GM20431 (cell line): ENCODE measurements around the gene PLCB4.

Source experiments
- in situ Hi-C: fragments of 300-500 bp; cut with MseI, MboI; formaldehyde crosslinking; loops from one replicate; pipeline ENCODE4 v1.15.0; 2020; ENCODE audit warnings: low sequenced_read_pairs; ENCODE audit not compliant: unreplicated experiment

The PLCB4 gene

GRCh38 chr20:9054176-9054575, 14.7 kb upstream of the PLCB4 start:
- in situ Hi-C loops: no loop called here

GRCh38 chr20:9059931-9060330, 9.0 kb upstream of the PLCB4 start:
- in situ Hi-C loops: no loop called here

DNA sequence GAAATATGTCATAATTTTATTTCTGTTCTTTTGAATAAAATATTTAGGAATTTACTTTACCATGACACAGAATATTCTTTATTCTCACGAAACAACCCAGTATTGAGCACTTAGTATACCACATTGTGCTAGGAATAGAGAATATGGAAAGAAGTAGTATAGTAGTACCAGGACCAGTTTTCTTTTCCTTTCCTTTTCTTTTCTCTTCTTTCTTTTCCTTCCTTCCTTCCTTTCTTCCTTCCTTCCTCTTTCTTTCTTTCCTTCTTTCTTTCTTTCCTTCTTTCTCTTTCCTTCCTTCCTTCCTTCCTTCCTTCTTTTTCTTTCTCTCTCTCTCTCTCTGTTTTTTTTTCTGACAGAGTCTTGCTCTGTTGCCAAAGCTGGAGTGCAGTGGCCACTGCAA, 7.5 kb upstream of the PLCB4 start:
- in situ Hi-C loops: no loop called here

- in situ Hi-C loops: no loop called here
These were observed 6.8 kb upstream of the PLCB4 start for GRCh38 chr20:9062066-9062465.

- in situ Hi-C loops: no loop called here
These were observed 2.7 kb upstream of the PLCB4 start for GRCh38 chr20:9066191-9066590.

- in situ Hi-C loops: no loop called here
These were observed 570 bp upstream of the PLCB4 start for GRCh38 chr20:9068233-9068801.

- in situ Hi-C loops: no loop called here
These were observed 1.4 kb downstream of the PLCB4 start for GRCh38 chr20:9070304-9070703.

GRCh38 chr20:9071976-9072726, 3.3 kb downstream of the PLCB4 start:
- in situ Hi-C loops: no loop called here

DNA sequence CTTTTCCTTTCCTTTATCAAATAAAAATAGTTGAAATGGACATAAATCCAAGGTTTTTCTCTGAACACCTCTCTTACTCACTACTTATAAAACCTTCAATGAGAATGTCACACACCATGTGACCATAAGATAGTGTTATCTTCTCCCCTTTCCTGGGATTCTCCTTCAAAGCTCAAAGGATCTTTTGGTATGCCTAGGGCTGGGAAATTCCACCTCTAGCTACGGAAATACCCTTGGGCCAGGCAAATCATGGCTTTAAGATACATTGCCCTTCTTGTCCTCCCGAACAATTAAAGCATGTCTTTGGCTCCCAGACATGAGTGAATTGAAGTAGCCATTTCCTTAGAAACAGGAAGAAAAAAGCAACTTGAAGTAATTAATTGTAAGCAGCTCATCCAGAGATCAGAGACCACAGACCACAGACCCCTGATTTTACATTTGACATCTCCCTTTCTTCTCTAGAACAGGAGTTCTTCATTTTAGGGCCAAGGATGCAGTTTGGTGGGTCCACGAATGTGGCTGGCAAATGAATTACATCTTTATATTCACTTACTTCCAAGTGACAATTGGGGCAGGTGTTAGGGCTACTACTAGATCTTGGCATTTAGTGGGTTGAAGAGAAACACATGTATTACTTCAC, 4.1 kb downstream of the PLCB4 start:
- in situ Hi-C loops: no loop called here

GRCh38 chr20:9075264-9076095, 6.6 kb downstream of the PLCB4 start:
- in situ Hi-C loops: no loop called here

DNA sequence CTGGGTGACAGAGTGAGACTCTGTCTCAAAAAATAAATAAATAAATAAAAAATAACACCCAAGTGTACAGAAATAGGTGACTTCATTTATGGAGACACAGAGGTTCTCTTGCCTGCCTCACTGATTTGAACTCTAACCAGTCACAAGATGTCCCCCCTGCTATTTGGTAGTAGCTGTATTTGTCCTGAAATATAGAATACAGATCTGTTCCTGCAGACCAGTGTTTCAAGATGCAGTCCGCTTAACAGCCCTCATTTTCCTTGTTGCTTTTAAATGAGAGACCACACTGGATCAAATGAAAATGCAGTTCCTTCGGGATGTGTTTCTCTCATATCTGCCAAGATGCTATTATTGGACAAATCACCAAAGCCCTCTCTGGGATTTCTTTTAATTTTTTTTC, 7.6 kb downstream of the PLCB4 start:
- in situ Hi-C loops: no loop called here

DNA sequence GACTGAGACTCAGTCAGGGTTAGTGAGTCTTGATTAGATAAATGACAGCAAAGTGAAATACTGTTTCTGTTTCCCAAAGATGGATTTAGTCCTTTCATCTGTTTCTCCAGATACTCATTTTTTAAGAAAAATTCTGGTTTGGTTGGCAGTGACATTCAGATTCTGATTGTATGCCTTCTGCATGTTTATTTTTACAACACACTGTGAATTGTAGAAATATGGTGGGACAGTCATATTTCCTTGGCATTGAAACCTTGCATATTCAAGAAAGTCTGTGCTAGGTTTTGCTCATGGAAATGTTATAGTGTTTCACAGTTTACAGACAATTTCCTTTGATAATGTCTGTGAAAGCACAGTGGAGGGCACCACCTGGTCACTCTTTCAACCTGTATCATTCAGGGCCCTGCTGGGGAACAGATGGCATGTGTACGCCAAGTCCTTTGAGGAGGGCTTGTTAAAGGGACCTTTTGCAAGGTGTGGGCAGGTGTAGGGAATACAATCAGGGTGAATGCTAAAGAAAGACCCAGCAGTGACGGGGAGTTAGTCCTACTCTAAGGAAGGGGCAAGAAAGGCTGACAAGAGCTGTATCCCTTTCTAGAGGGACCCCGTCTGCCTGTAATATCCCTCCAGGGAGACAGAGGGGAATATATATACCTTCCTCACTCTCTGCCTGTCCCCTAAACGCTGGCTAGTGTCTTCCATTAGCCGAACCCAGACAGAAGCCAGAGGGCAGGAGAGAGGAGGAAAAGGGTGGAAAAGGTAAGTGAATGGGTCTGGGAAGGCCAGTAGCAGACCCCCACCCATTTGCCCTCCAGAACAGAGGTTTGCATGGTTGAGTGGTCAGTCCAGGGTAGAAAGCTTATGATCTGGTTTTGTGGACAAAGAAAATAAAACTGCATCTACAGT, 10.2 kb downstream of the PLCB4 start:
- in situ Hi-C loops: no loop called here

DNA sequence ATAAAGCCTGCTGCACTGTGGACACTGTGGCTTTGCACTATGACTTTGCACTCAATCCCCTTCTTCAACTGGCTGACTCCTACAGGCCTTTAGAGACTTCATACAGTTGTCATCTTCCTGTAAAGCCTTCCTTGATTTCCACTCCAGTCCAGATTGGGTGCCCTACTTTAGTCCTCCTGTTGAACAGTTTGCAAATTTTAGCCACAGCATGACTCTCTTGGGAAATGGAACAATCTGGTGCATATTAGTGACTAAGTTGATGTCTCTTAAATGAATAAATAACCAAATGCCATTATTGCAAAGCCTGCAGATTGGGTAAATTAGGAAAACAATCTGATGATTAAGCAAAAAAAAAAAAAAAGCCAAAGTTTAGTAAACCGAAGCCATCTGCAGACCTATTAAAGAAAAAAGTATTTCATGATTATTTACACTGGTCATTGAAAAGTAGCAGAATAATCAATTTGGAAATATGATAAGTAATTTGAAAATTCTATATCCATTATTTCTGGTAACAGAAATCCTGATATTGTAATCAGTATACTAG, 12.6 kb downstream of the PLCB4 start:
- in situ Hi-C loops: no loop called here

GRCh38 chr20:9082741-9083140, 13.9 kb downstream of the PLCB4 start:
- in situ Hi-C loops: no loop called here

DNA sequence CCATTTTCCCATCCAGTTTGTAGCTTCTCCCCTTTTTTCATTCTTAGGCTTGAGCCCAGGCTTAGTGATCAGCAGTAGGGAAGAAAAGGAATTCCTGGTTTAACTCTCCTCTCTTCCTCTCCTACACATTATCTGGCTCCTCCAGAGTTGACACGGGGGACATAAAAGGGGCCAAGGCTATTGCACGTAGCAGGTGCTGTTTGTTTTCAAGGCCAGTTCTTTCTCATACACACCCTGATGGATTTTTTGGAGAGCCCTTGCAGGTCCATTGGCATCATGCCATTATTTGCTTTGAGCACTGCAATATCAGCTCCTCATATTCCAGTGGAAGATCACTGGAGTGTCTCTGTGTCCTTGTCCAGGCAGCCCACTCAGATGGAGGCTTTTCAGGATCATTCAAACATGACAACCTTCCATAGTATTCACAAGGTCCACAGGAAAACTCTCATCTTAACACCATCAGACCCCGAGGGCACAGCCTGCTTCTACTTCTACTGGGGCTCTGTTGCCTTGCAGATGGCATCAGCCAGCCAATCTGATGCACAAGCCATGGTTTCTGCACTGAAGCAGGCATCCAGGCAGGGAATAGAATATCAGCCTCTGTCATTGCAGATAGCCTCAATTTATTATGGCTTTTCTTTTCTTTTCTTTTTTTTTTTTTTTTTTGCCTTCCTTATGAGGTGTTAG, 18.8 kb downstream of the PLCB4 start:
- in situ Hi-C loops: no loop called here

DNA sequence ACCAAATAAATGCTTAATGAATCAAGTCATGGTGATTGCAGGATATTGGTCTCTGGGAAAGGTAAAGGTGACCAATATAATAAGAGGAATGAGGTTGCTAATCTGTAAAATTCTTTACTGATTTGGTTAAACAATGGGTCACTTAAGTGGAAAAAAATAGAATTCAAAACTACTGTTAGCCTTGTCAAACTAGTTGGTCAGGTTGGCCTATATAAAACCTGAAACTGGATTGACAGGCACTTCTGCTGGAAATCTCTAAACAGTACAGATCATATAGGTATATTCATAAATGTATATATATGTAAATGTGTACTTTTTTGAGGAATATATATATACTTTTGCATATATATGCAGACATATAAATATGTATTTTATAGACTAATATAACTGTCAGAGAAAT, 19.7 kb downstream of the PLCB4 start:
- in situ Hi-C loops: no loop called here

- in situ Hi-C loops: no loop called here
These were observed 23.2 kb downstream of the PLCB4 start for GRCh38 chr20:9092113-9092512.

DNA sequence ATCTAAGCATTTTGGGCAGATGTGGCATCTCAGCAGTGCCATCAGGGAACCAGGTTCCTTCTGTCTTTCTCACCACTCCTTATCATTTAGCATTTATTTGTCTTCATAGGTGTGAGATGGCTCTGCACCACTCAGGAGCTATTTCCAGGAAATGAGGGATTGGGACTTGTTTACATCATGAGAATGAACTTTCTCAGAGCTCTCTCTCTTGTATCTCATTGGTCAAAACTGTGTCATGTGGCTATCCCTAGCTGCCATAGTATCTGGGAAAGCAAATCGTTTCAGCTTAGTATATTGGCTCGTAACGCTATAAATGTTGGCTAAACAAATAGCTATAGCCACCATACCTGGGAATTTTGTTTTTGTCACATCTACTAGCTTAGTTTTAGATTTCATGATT, 23.8 kb downstream of the PLCB4 start:
- in situ Hi-C loops: no loop called here
